Measurements from ENCODE around the gene RARB. TPM values are rescaled to one million over a fixed set of nuclear protein-coding genes. Genes with fewer than 3 reads are reported as not detected.

The RARB gene
- polyA plus RNA-seq, 1 experiment: 7.8 TPM

GRCh38 chr3:25515171-25515570 is 87.1 kb downstream of the RARB start:
- CTCF ChIA-PET: no interaction called here
- POLR2A ChIA-PET: no interaction called here
- DNase-seq (ENCODE audit: low read depth): no peak
- Histone ChIP-seq H3K4me3 (ENCODE audit: low read depth, low read length) (no peak overlapping the region), H3K27me3 (ENCODE audit: control insufficient read depth, insufficient read depth, low read length) (no peaks in the 10 kb centered on the region), H3K36me3 (ENCODE audit: control insufficient read depth, insufficient read depth, low read length) (no peaks in the 10 kb centered on the region)
- TF ChIP-seq, protein P1, sequence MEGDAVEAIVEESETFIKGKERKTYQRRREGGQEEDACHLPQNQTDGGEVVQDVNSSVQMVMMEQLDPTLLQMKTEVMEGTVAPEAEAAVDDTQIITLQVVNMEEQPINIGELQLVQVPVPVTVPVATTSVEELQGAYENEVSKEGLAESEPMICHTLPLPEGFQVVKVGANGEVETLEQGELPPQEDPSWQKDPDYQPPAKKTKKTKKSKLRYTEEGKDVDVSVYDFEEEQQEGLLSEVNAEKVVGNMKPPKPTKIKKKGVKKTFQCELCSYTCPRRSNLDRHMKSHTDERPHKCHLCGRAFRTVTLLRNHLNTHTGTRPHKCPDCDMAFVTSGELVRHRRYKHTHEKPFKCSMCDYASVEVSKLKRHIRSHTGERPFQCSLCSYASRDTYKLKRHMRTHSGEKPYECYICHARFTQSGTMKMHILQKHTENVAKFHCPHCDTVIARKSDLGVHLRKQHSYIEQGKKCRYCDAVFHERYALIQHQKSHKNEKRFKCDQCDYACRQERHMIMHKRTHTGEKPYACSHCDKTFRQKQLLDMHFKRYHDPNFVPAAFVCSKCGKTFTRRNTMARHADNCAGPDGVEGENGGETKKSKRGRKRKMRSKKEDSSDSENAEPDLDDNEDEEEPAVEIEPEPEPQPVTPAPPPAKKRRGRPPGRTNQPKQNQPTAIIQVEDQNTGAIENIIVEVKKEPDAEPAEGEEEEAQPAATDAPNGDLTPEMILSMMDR (IDR thresholded peaks at IDR 0.05; ENCODE audit: insufficient read depth, low read depth, low read length): no peak

- Histone ChIP-seq H3K27me3 (ENCODE audit: control insufficient read depth, insufficient read depth, low read length) (no peaks in the 10 kb centered on the region), H3K36me3 (ENCODE audit: control insufficient read depth, insufficient read depth, low read length) (no peaks in the 10 kb centered on the region), H3K4me3 (ENCODE audit: low read depth, low read length) (no peak overlapping the region)
- ChIA-PET POLR2A (no interaction called here), CTCF (no interaction called here)
- DNase-seq (ENCODE audit: low read depth): no peak
- TF ChIP-seq, protein P1 (IDR thresholded peaks at IDR 0.05; ENCODE audit: insufficient read depth, low read depth, low read length): no peak
Observed at GRCh38 chr3:25520926-25521559, 93.0 kb downstream of the RARB start.

GRCh38 chr3:25527336-25527735 is 99.3 kb downstream of the RARB start:
- POLR2A ChIA-PET: no interaction called here
- no peak for DNase-seq (ENCODE audit: low read depth)
- Histone ChIP-seq H3K4me3 (ENCODE audit: low read depth, low read length) (no peak overlapping the region), H3K27me3 (ENCODE audit: control insufficient read depth, insufficient read depth, low read length) (no peaks in the 10 kb centered on the region), H3K36me3 (ENCODE audit: control insufficient read depth, insufficient read depth, low read length) (no peaks in the 10 kb centered on the region)
- TF ChIP-seq, protein P1 (IDR thresholded peaks at IDR 0.05; ENCODE audit: insufficient read depth, low read depth, low read length): no peak
- CTCF ChIA-PET: interaction anchor here (0.8 to 1.2 kb wide), 2 partner anchors 17 to 24 kb away, joined by 3 to 4 read pairs; no protein-coding TSS in a partner anchor

DNA sequence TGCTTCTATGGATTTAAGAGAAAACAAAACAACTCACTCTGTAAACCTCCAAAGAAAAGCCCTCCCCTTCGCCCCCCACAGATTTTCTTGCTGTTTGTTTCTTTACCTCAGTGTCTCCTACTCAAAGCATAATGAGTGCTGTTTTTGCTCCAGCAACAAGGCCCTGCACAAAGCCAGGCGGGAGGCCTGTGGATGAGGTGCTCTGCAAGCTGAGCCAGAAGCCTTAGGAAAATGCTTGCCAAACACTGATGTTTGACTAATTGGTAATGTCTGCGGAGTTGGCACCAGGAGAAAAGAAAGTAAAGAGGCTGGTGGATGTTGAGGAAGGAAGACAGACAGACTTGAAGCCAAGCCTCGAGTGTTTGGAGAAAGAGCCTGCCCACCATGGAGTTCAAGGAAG is 99.7 kb downstream of the RARB start:
- ChIA-PET POLR2A (no interaction called here), CTCF (interaction anchor here (1.2 kb wide), 1 partner anchor 17 kb away, joined by 3 read pairs; no protein-coding TSS in a partner anchor)
- Histone ChIP-seq H3K4me3 (ENCODE audit: low read depth, low read length) (no peak overlapping the region), H3K27me3 (ENCODE audit: control insufficient read depth, insufficient read depth, low read length) (no peaks in the 10 kb centered on the region), H3K36me3 (ENCODE audit: control insufficient read depth, insufficient read depth, low read length) (no peaks in the 10 kb centered on the region)
- DNase-seq (ENCODE audit: low read depth): no peak
- TF ChIP-seq, protein P1 (IDR thresholded peaks at IDR 0.05; ENCODE audit: insufficient read depth, low read depth, low read length): no peak

DNA sequence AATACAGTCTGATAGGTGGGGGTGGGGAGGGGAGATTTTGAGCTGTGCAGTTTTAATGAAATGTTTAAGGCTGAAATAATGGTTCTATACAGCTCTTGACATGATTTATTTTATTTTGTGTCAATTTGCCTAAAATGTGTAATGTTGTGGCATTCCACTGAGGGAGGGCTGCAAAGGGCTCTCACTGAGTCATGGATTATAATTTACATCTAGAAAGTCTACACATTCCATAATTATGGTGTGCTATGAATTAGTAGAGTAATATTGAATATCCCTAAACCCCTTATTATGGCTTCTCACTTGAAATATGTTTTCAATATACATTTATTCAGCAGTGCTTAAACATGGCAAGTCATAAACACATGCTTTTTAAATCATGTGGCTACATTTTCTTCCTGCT is 103.9 kb downstream of the RARB start:
- Histone ChIP-seq H3K27me3 (ENCODE audit: control insufficient read depth, insufficient read depth, low read length) (no peaks in the 10 kb centered on the region), H3K36me3 (ENCODE audit: control insufficient read depth, insufficient read depth, low read length) (no peaks in the 10 kb centered on the region), H3K4me3 (ENCODE audit: low read depth, low read length) (no peak overlapping the region)
- CTCF ChIA-PET: interaction anchor here (1.1 to 1.3 kb wide), 2 partner anchors 8 to 23 kb away, joined by 3 to 4 read pairs; no protein-coding TSS in a partner anchor
- DNase-seq (ENCODE audit: low read depth): no peak
- TF ChIP-seq, protein P1 (IDR thresholded peaks at IDR 0.05; ENCODE audit: insufficient read depth, low read depth, low read length): no peak
- POLR2A ChIA-PET: no interaction called here
